IgD-negative memory B cell (primary cell): ENCODE measurements around the gene PSME3IP1. TPM values are rescaled to one million over a fixed set of nuclear protein-coding genes. Genes with fewer than 3 reads are reported as not detected.
"Not testable (repeated sequence)": the region's sequence is repeated elsewhere in the genome, so short reads cannot be mapped to it uniquely, and the experiment has no call there.

ENCODE experiments used
- H3K27ac Mint-ChIP-seq, 3 donors: one replicate each; pipeline ENCODE4 v1.8.0; 2020 to 2022; ENCODE audit warnings: mild to moderate bottlenecking in 3 of 3, mixed read lengths in 3 of 3, moderate library complexity in 1 of 3
- H3K27me3 Mint-ChIP-seq: one replicate; pipeline ENCODE4 v1.8.0; 2021; ENCODE audit warnings: mixed read lengths
- H3K36me3 Mint-ChIP-seq: one replicate; pipeline ENCODE4 v1.8.0; 2020; ENCODE audit warnings: mild to moderate bottlenecking, mixed read lengths
- H3K4me1 Mint-ChIP-seq, 3 donors: one replicate each; pipeline ENCODE4 v1.8.0; 2020 to 2022; ENCODE audit warnings: mixed read lengths in 3 of 3, mild to moderate bottlenecking in 1 of 3
- H3K4me3 Mint-ChIP-seq, 4 donors: one replicate each; pipeline ENCODE4 v1.8.0; 2020 to 2022; ENCODE audit warnings: mild to moderate bottlenecking in 4 of 4, mixed read lengths in 4 of 4, moderate library complexity in 3 of 4
- H3K9me3 Mint-ChIP-seq, 3 donors: one replicate each; pipeline ENCODE4 v1.8.0; 2020 to 2021; ENCODE audit warnings: mixed read lengths in 3 of 3, mild to moderate bottlenecking in 1 of 3
- polyA plus RNA-seq: library from polyadenylated mRNA; unstranded; fragments of 300-500 nt; fragmentation: Illumina TruSeq; gene quantifications from one replicate; pipeline ENCODE4 v1.2.3, GENCODE V29; 2021

Gene PSME3IP1
- polyA plus RNA-seq, 1 donor from 2014 or later, result 91.6 TPM

DNA sequence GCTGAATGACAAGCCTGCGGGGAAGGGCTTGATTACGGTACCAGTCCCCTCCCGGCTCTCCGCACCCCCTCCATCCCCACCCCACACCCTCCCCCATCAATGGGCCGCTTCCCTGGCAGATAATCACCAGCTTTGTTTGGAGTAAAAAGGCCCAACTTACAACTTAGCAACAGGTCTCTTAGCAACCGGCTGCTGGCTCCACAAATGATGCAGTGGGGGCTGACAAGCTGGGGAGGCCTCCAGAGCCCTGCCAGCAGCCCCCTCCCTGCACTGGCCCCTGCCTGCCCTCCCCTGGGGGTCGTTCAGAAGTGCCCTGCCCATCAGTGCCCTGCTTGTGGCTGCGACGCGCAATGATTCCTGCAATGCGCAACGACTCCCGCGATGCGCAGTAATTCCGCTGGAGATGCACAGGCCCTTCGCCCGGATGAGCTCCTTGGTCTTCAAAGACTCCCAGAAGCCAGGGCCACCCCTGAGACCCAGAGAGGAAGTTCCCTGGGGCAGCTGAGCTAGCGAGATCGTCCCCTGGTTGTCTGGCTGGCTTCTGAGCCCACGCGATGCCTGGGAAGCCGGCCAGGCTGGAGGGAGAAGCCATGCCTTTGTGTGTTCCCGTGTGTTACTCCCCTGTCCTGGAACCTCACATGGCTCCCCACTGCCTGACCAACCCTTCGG lies 70.2 kb downstream of the PSME3IP1 start:
- H3K27ac Mint-ChIP-seq, result no peak overlapping the region
- no peaks in the 10 kb centered on the region for H3K27me3 Mint-ChIP-seq
- H3K4me1 Mint-ChIP-seq, result peaks cover 0 to 4% (median 0%) of the 10 kb centered on the region in 3 donors
- H3K36me3 Mint-ChIP-seq, result no peaks in the 10 kb centered on the region
- no peak overlapping the region for H3K4me3 Mint-ChIP-seq
- no peaks in the 10 kb centered on the region for H3K9me3 Mint-ChIP-seq

DNA sequence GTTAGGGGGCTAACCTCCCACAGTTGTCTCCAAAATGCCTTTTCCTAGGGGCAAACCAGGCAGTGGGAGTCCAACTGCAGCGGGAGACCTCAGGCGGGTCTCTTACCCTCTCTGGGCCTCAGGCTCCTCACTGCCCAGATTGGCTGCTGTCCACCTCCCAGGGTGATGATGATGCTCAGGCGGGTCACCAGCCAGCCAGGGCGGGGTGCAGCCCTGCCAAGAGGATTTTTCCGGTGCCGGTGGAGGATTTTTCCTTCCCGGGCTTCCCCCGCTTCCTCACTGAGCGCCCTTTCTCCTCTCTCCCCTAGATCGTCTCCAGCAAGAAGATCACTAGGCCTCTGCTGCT lies 70.7 kb downstream of the PSME3IP1 start:
- no peaks in the 10 kb centered on the region for H3K36me3 Mint-ChIP-seq
- no peak overlapping the region for H3K4me3 Mint-ChIP-seq
- no peaks in the 10 kb centered on the region for H3K27me3 Mint-ChIP-seq
- peaks cover 0 to 4% (median 0%) of the 10 kb centered on the region in 3 donors for H3K4me1 Mint-ChIP-seq
- no peak overlapping the region for H3K27ac Mint-ChIP-seq
- no peaks in the 10 kb centered on the region for H3K9me3 Mint-ChIP-seq

DNA sequence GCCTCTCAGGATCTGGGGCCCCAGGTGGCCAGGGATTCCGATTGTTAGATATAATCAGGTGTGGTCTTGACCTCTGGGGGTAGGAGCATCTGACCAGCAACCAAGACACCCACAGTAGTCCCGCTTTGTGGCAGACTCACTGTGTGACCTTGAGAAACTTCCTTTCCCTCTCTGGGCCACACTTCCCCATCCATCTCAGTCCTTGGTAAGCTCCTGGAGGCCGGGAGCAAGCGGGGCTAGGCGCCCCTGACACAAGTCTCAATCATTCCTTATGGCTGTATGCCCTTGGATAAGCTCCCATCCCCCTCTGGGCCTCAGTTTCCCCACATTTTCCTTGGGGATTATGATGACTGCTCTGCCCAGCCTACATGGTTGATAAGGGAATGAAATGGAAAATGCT lies 72.2 kb downstream of the PSME3IP1 start:
- Mint-ChIP-seq H3K27me3 (no peaks in the 10 kb centered on the region), H3K36me3 (no peaks in the 10 kb centered on the region), H3K9me3 (no peaks in the 10 kb centered on the region), H3K4me1 (no peaks in the 10 kb centered on the region), H3K4me3 (no peak overlapping the region), H3K27ac (no peak overlapping the region)

DNA sequence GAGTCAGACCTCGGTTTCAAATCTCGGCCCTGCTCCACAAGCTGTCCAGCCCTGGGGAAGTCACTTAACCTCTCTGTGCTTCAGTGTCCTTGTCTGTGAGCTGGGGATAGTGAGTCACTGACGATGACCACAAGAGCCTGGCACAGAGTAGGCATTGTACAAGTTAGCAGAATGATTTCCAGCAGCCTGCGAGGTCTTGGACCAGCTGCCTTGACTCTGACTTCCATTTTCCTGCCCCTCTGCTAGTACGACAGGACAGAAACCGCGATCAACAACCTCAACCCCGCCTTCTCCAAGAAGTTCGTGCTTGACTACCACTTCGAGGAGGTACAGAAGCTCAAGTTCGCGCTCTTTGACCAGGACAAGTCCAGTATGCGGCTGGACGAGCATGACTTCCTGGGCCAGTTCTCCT lies 72.8 kb downstream of the PSME3IP1 start:
- H3K36me3 Mint-ChIP-seq, result no peaks in the 10 kb centered on the region
- H3K9me3 Mint-ChIP-seq, result no peaks in the 10 kb centered on the region
- H3K4me3 Mint-ChIP-seq, result no peak overlapping the region
- no peaks in the 10 kb centered on the region for H3K4me1 Mint-ChIP-seq
- H3K27me3 Mint-ChIP-seq, result no peaks in the 10 kb centered on the region
- H3K27ac Mint-ChIP-seq, result no peak overlapping the region

DNA sequence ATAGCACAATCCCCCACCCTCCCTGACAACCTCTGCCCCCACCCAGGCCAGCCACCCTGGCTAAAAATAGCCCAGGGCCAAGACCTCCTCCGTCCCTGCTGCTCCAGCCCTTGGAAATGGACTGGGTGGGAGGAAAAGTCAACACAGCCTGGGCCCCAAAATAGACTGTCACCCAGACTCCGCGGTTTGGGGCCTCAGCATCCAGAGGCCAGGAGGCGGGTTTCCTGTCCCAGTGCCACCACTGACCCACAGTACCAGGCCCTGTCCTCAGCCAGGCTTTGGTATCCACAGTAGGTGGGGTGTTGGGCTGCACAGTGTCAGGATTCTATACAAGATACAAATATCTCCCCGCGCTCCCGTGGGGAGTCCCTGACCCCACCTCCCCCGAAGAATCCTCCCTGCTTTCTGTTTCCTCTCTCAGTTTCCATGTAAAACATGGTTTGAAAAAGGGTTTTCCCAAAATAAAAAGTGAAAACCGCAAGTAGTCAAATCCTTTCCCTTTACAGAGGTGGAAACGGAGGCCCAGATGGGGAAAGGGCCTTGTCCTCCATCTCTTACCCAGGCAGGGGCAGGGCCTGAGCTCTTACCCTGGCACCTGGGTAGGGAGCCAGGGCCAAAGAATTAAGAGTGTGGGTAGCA lies 73.3 kb downstream of the PSME3IP1 start:
- Mint-ChIP-seq H3K27ac (no peak overlapping the region), H3K4me3 (no peak overlapping the region), H3K36me3 (no peaks in the 10 kb centered on the region), H3K4me1 (no peaks in the 10 kb centered on the region), H3K9me3 (no peaks in the 10 kb centered on the region), H3K27me3 (no peaks in the 10 kb centered on the region)

DNA sequence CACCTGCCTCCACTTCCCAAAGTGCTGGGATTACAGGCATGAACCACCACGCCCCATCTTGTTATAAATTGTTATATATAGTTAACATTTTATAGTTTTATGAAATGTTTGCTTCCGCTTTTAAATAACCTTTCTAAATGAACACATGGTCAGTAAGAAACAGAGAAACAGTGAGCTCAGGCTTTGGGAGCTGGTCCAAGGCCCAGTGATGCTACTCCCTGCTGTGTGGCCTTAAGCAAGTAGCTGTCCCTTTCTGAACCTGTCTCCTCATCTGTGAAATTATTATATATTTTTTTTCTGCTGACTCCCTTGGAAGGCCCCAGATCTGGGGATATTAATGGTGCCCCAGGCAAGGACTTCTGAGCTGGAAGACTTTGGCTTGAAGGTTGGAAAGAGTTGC lies 74.4 kb downstream of the PSME3IP1 start:
- Mint-ChIP-seq H3K27ac (no peak overlapping the region), H3K4me1 (no peaks in the 10 kb centered on the region), H3K27me3 (no peaks in the 10 kb centered on the region), H3K9me3 (no peaks in the 10 kb centered on the region), H3K36me3 (no peaks in the 10 kb centered on the region), H3K4me3 (no peak overlapping the region)

DNA sequence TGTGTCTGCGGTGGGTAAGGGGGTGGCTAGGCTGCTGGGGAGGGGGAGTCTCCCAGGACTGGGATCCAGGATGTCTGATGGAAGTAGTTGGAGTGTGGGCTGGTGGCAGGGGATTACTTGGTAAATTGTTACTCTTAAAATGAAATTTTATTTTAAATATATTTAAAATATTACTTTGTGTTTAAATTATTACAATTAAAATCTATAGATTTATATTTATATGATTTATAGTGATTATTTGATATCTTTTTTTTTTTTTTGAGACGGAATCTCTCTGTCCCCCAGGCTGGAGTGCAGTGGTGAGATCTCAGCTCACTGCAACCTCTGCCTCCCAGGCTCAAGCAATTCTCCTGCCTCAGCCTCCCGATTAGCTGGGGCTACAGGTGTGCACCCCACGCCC lies 74.9 kb downstream of the PSME3IP1 start:
- Mint-ChIP-seq H3K27ac (no peak overlapping the region), H3K27me3 (no peaks in the 10 kb centered on the region), H3K4me1 (no peaks in the 10 kb centered on the region), H3K9me3 (no peaks in the 10 kb centered on the region), H3K4me3 (no peak overlapping the region), H3K36me3 (no peaks in the 10 kb centered on the region)

DNA sequence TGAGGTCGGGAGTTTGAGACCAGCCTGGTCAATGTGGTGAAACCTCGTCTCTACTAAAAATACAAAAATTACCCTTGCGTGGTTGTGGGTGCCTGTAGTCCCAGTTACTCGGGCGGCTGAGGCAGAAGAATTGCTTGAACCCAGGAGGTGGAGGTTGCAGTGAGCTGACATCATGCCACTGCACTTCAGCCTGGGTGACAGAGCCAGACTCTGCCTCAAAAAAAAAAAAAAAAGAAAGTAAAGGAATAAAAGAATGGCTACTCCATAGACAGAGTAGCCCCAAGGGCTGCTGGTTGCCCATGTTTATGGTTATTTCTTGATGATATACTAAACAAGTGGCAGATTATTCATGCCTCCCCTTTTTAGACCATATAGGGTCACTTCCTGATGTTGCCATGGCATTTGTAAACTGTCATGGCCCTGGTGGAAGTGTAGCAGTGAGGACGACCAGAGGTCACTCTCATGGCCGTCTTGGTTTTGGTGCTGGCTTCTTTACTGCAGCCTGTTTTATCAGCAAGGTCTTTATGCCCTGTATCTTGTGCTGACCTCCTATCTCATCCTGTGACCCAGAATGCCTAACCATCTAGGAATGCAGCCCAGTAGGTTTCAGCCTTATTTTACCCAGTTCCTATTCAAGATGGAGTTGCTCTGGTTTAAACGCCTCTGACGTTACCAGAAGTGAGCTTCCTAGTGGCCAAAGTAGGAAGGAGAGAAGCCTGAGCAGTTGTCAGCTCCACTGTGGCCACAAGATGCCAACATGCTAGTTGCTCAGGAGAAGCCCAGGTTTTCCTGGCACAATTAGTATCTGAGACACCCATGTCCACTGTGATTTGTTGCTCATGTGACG lies 76.4 kb downstream of the PSME3IP1 start:
- H3K27ac Mint-ChIP-seq, H3K4me1 Mint-ChIP-seq, H3K27me3 Mint-ChIP-seq, H3K4me3 Mint-ChIP-seq, H3K36me3 Mint-ChIP-seq, H3K9me3 Mint-ChIP-seq: not testable (repeated sequence)

DNA sequence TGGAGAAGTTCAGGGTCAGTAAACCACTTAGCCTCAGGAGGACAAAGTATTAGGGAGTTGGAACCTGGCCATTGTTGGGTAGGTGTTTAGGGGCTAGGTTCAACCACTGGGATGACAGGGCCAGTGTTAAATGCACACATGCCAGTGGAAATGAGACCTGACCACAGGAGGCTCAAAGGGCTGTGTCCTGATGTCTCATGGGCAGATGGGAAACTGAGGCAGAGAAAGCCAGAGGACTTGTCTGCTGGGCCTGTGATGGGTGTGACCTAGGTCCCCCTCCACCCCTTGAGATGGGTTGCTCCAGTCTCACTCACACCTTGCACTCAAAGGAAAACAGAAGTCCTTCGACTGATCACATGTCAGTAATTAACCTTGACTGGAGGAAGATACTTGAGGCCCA lies 77.4 kb downstream of the PSME3IP1 start:
- Mint-ChIP-seq H3K9me3 (no peaks in the 10 kb centered on the region), H3K4me1 (peaks cover 0 to 1% (median 0%) of the 10 kb centered on the region in 3 donors), H3K4me3 (no peak overlapping the region), H3K36me3 (no peaks in the 10 kb centered on the region), H3K27me3 (no peaks in the 10 kb centered on the region), H3K27ac (no peak overlapping the region)

DNA sequence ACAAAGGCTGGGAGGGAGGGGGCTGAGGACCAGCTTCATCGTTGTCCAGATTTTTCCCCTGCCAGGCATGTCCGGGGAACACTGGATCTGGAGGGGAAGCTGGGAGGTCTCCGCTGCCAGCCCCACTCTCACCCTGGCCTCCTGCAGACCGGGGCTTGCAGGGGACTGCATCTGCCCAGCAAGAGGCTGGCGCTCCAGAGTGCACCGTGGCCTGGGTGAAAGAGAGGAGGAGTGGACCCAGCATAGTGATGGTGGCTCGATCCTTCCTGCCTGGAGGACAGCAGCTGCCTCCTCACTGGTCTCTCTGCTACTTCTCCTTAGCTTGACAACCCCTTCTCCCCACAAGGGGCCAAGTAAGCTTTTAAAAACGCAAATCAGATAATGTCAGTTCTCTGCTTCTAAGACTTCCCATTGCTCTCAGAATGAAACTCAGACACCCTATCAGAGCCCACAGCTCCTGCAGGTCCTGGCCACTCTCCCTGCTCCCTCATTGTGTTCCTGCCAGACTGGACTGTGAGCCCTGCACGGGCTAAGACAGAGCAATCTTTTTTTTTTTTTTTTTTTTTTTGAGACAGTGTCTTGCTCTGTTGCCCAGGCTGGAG lies 78.4 kb downstream of the PSME3IP1 start:
- Mint-ChIP-seq H3K27me3 (no peaks in the 10 kb centered on the region), H3K36me3 (no peaks in the 10 kb centered on the region), H3K9me3 (no peaks in the 10 kb centered on the region), H3K4me3 (no peak overlapping the region), H3K27ac (no peak overlapping the region), H3K4me1 (peaks cover 0 to 1% (median 0%) of the 10 kb centered on the region in 3 donors)

DNA sequence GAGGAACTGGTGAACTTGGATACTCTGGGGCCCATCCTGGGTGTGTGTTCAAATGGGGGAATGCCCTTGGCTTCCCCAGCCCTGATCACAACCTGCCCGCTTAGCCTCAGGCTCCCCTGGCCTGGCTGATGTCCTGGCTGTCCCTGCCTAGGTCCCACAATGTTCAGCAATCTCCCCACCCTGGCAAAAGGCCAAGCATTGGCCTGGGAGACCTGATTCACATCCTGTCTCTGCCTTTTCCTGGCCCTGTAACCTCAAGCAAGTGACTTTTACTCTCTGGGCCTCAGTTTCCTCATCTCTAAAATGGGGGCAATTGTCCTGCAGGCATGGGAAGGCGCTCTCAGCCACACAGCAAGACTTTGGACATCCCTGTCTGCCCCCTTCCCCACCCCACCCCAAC lies 79.1 kb downstream of the PSME3IP1 start:
- no peaks in the 10 kb centered on the region for H3K36me3 Mint-ChIP-seq
- no peak overlapping the region for H3K4me3 Mint-ChIP-seq
- H3K27ac Mint-ChIP-seq, result no peak overlapping the region
- H3K9me3 Mint-ChIP-seq, result no peaks in the 10 kb centered on the region
- H3K27me3 Mint-ChIP-seq, result no peaks in the 10 kb centered on the region
- peaks cover 0 to 1% (median 0%) of the 10 kb centered on the region in 3 donors for H3K4me1 Mint-ChIP-seq

DNA sequence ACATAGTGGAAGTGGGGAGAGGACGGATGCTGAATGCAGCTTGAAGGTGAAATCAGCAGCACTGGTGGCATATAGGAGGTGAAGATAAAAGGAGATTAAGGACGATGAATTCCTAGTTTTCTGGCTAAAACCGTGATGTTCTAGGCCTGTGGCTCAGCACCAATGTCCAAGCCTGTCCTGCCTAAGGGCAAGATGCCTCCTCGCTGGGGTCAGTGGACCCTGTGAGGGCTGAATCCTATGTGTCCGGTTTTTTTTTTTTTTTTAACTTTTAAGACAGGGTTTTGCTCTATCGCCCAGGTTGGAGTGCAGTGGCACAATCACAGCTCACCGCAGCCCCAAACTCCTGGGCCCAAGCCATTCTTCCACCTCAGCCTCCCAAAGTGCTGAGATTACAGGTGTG lies 80.7 kb downstream of the PSME3IP1 start:
- Mint-ChIP-seq H3K4me3 (no peak overlapping the region), H3K4me1 (peaks cover 0 to 1% (median 0%) of the 10 kb centered on the region in 3 donors), H3K27me3 (no peaks in the 10 kb centered on the region), H3K27ac (peak overlapping the region in 1 of 3 donors; percentile 46), H3K36me3 (peaks cover under 1% of the 10 kb centered on the region), H3K9me3 (no peaks in the 10 kb centered on the region)

DNA sequence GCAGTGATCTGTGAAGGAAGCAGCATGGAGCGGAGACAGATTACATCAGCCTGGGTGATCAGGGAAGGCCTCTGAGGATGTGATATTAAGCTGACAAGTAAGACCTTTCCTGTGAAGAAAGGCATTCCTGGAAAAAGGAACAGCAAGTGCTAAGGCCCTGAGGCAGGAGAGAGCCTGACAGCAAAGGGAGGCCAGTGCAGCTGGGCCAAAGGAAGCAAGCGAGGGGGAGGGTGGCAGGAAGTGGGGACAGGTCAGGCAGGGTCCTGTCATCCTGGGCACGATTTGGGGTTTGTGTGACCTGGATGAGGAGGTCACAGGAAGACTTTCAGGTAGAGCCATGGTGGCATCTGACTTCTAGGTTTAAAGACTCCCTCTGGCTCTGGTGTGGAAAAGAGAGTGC lies 81.1 kb downstream of the PSME3IP1 start:
- no peak overlapping the region for H3K4me3 Mint-ChIP-seq
- H3K9me3 Mint-ChIP-seq, result no peaks in the 10 kb centered on the region
- H3K27ac Mint-ChIP-seq, result peak overlapping the region in 1 of 3 donors; percentile 46

DNA sequence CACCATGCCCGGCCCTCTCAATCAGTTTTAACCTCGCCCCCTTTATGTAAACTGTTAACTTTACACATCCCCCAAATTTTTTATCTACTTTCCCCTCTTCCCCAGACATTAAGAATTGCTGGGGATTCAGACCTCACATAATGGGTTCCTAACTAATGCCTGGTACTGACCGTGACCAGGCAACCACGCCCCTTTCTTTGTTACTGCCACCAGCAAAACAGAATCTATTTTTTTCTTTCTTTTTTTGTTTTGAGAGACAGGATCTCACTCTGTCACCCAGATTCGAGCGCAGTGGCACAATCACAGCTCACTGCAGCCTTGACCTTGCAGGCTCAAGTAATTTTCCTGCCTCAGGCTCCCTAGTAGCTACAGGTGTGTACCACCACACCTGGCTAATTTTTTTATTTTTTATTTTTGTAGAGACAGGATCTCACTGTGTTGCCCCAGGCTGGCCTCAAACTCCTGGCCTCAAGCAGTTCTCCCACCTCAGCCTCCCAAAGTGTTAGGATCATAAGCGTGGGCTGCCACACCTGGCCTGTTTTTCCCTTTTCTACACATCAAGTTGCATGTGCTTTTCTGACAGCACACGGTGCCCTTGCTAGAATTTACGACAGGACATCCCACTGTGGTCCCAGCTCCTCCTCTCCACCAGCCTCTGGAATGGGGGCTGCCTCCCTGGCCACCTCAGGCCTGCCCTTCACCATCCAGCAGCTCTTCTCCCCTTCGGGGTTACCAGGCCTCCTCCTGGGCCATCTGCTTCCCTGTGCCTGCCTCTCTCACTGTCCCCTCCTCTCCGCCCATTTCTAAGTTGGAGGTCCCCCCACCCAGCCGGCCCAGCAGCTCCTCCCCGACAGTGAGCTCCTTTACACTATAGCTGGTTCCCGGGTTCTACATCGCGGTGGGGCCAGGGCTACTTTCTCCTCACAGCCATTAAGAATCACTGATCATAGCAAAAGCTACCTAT lies 82.7 kb downstream of the PSME3IP1 start:
- no peaks in the 10 kb centered on the region for H3K27me3 Mint-ChIP-seq
- H3K27ac Mint-ChIP-seq, result no peak overlapping the region

More for the DNA sequence above, 81.1 kb downstream of the PSME3IP1 start:
- Mint-ChIP-seq H3K36me3 (peaks cover 3% of the 10 kb centered on the region), H3K4me1 (peaks cover 0 to 1% (median 0%) of the 10 kb centered on the region in 3 donors), H3K27me3 (no peaks in the 10 kb centered on the region)

More for the DNA sequence above, 82.7 kb downstream of the PSME3IP1 start:
- no peak overlapping the region for H3K4me3 Mint-ChIP-seq
- peaks cover 0 to 2% (median 1%) of the 10 kb centered on the region in 3 donors for H3K4me1 Mint-ChIP-seq
- peaks cover 3% of the 10 kb centered on the region for H3K36me3 Mint-ChIP-seq
- H3K9me3 Mint-ChIP-seq, result no peaks in the 10 kb centered on the region
